DMS114 treated with DMSO at 0.1 percent for 48 hours (cell line): ENCODE data around the gene PCDHA10.
"Not testable (repeated sequence)": the region's sequence is repeated elsewhere in the genome, so short reads cannot be mapped to it uniquely, and the experiment has no call there.

Source experiments
- DNase-seq: peaks from one replicate; lab custom pipeline; 2025; ENCODE audit not compliant: unreplicated experiment; lab: John Stamatoyannopoulos, UW

Gene PCDHA10

GRCh38 chr5:140855772-140856674 lies at the start of gene PCDHA10:
Gene PCDHA10, plus strand, starts transcription at chr5:140855897. Its CDS starts 152 bp downstream, at chr5:140856049.
- DNase-seq: no peak

- DNase-seq: peak; percentile 18
Measured at GRCh38 chr5:140806834-140807775, 48.6 kb upstream of the PCDHA10 start, which contains the start of gene PCDHA4. Gene PCDHA4, plus strand, starts transcription at chr5:140807068.

GRCh38 chr5:140808241-140808888 lies 47.3 kb upstream of the PCDHA10 start:
- DNase-seq: not testable (repeated sequence)

- no peak for DNase-seq
Measured at GRCh38 chr5:140808889-140809291, 46.8 kb upstream of the PCDHA10 start.

- DNase-seq: no peak
Measured at GRCh38 chr5:140821375-140822280, 34.1 kb upstream of the PCDHA10 start, which contains the start of gene PCDHA5. Gene PCDHA5, plus strand, starts transcription at chr5:140821613.

GRCh38 chr5:140822281-140822629 lies 33.4 kb upstream of the PCDHA10 start:
- DNase-seq: no peak

- DNase-seq: not testable (repeated sequence)
Measured at GRCh38 chr5:140822969-140823368, 32.7 kb upstream of the PCDHA10 start.

GRCh38 chr5:140823475-140823874 lies 32.2 kb upstream of the PCDHA10 start:
- DNase-seq: no peak

- DNase-seq: no peak
Measured at GRCh38 chr5:140827704-140828361, 27.9 kb upstream of the PCDHA10 start, which contains the start of gene PCDHA6. Gene PCDHA6, plus strand, starts transcription at chr5:140827960. Its CDS starts 132 bp downstream, at chr5:140828092.

- no peak for DNase-seq
Measured at GRCh38 chr5:140828362-140828737, 27.3 kb upstream of the PCDHA10 start.

GRCh38 chr5:140829511-140830501 lies 25.9 kb upstream of the PCDHA10 start:
- not testable (repeated sequence) for DNase-seq

- DNase-seq: no peak
Measured at GRCh38 chr5:140833993-140834392, 21.7 kb upstream of the PCDHA10 start, which contains the start of gene PCDHA7. Gene PCDHA7, plus strand, starts transcription at chr5:140834269. Its CDS starts 115 bp downstream, at chr5:140834384.

GRCh38 chr5:140834439-140835008 lies 21.2 kb upstream of the PCDHA10 start:
- not testable (repeated sequence) for DNase-seq

GRCh38 chr5:140835622-140836510 lies 19.8 kb upstream of the PCDHA10 start:
- no peak for DNase-seq

GRCh38 chr5:140840978-140841962 lies 14.4 kb upstream of the PCDHA10 start, which contains the start of gene PCDHA8:
Gene PCDHA8, plus strand, starts transcription at chr5:140841187. Its CDS starts 135 bp downstream, at chr5:140841322.
- no peak for DNase-seq
